H9 (cell line): ENCODE results near the gene RPAP2. TPM values are rescaled to one million over a fixed set of nuclear protein-coding genes. Genes with fewer than 3 reads are reported as not detected.

Experiments used
- DNase-seq: peaks from one replicate; pipeline ENCODE4 v3.0.0-alpha.2; 2017
- H2AFZ ChIP-seq: one replicate; pipeline ENCODE4 v1.6.1; 2013; ENCODE audit warnings: mild to moderate bottlenecking, low read length, control low read depth, moderate library complexity
- H2AK5ac ChIP-seq: 2 replicates; pipeline ENCODE4 v1.6.1; 2013; ENCODE audit warnings: low read length, control low read depth, mixed read lengths; ENCODE audit not compliant: insufficient read length
- H2BK120ac ChIP-seq: one replicate; pipeline ENCODE4 v1.6.1; 2013; ENCODE audit warnings: low read depth, mild to moderate bottlenecking, low read length, control low read depth, inconsistent platforms; ENCODE audit not compliant: poor library complexity, severe bottlenecking
- H2BK12ac ChIP-seq: 2 replicates; pipeline ENCODE4 v1.6.1; 2013; ENCODE audit warnings: low read length, control low read depth, mixed read lengths, low read depth; ENCODE audit not compliant: insufficient read length
- H2BK15ac ChIP-seq: 2 replicates; pipeline ENCODE4 v1.6.1; 2013; ENCODE audit warnings: low read depth, low read length, control low read depth
- H2BK20ac ChIP-seq: one replicate; pipeline ENCODE4 v1.6.1; 2013; ENCODE audit warnings: low read depth, mild to moderate bottlenecking, low read length, control low read depth, inconsistent platforms; ENCODE audit not compliant: poor library complexity, severe bottlenecking
- H2BK5ac ChIP-seq: 2 replicates; pipeline ENCODE4 v1.6.1; 2013; ENCODE audit warnings: low read length, control low read depth, mixed read lengths; ENCODE audit not compliant: insufficient read length
- H3K14ac ChIP-seq: 2 replicates; pipeline ENCODE4 v1.6.1; 2013; ENCODE audit warnings: low read length, control low read depth; ENCODE audit not compliant: insufficient read depth
- H3K18ac ChIP-seq: 2 replicates; pipeline ENCODE4 v1.6.1; 2013; ENCODE audit warnings: low read depth, mild to moderate bottlenecking, mixed read lengths, low read length, control low read depth; ENCODE audit not compliant: insufficient read length
- H3K23ac ChIP-seq: 2 replicates; pipeline ENCODE4 v1.6.1; 2013; ENCODE audit warnings: low read length, control low read depth, mixed read lengths, low read depth; ENCODE audit not compliant: insufficient read length
- H3K23me2 ChIP-seq: 2 replicates; pipeline ENCODE4 v1.6.1; 2013; ENCODE audit warnings: low read depth, mild to moderate bottlenecking, mixed read lengths, low read length, control low read depth; ENCODE audit not compliant: insufficient read length, poor library complexity, severe bottlenecking
- H3K27ac ChIP-seq: 2 replicates; pipeline ENCODE4 v1.5.1; 2013; ENCODE audit warnings: low read length, control low read depth, mixed read lengths, low read depth; ENCODE audit not compliant: insufficient read length
- H3K27me3 ChIP-seq: 2 replicates; pipeline ENCODE4 v1.6.1; 2013; ENCODE audit warnings: low read length, control low read depth, inconsistent platforms; ENCODE audit not compliant: insufficient read depth
- H3K4ac ChIP-seq: 2 replicates; pipeline ENCODE4 v1.6.1; 2013; ENCODE audit warnings: low read depth, mild to moderate bottlenecking, control low read depth, inconsistent platforms, low read length, moderate library complexity
- H3K4me1 ChIP-seq: 2 replicates; pipeline ENCODE4 v1.6.1; 2013; ENCODE audit warnings: low read length, control low read depth, inconsistent platforms; ENCODE audit not compliant: insufficient read depth
- H3K4me2 ChIP-seq: 2 replicates; pipeline ENCODE4 v1.6.1; 2013; ENCODE audit warnings: low read length, control low read depth, mixed read lengths; ENCODE audit not compliant: insufficient read length, insufficient read depth
- H3K56ac ChIP-seq: 2 replicates; pipeline ENCODE4 v1.6.1; 2013; ENCODE audit warnings: low read depth, mild to moderate bottlenecking, mixed read lengths, low read length, control low read depth; ENCODE audit not compliant: insufficient read length
- H3K79me1 ChIP-seq: 2 replicates; pipeline ENCODE4 v1.6.1; 2013; ENCODE audit warnings: low read depth, mild to moderate bottlenecking, moderate library complexity, low read length, control low read depth, inconsistent platforms; ENCODE audit not compliant: insufficient read depth, poor library complexity, severe bottlenecking
- H3K79me2 ChIP-seq: 2 replicates; pipeline ENCODE4 v1.6.1; 2013; ENCODE audit warnings: low read length, control low read depth, inconsistent platforms; ENCODE audit not compliant: insufficient read depth
- H3K9ac ChIP-seq: 2 replicates; pipeline ENCODE4 v1.6.1; 2013; ENCODE audit warnings: low read length, control low read depth, mixed read lengths; ENCODE audit not compliant: insufficient read length; ENCODE audit errors: extremely low read depth
- H3K9me3 ChIP-seq: one replicate; pipeline ENCODE4 v1.6.1; 2013; ENCODE audit warnings: low read depth, low read length, inconsistent platforms; ENCODE audit not compliant: control insufficient read depth
- H3T11ph ChIP-seq: one replicate; pipeline ENCODE4 v1.6.1; 2013; ENCODE audit warnings: mild to moderate bottlenecking, low read length, control low read depth, inconsistent platforms
- H4K20me1 ChIP-seq: one replicate; pipeline ENCODE4 v1.6.1; 2013; ENCODE audit not compliant: control insufficient read depth, insufficient read length, insufficient read depth
- H4K5ac ChIP-seq: 2 replicates; pipeline ENCODE4 v1.6.1; 2013; ENCODE audit warnings: low read depth, mild to moderate bottlenecking, mixed read lengths, low read length, control low read depth; ENCODE audit not compliant: insufficient read length
- H4K8ac ChIP-seq: replicated peaks from 2 replicates; pipeline ENCODE4 v1.6.1; 2013; ENCODE audit warnings: low read length, control low read depth, mixed read lengths, low read depth; ENCODE audit not compliant: insufficient read length
- H4K91ac ChIP-seq: 2 replicates; pipeline ENCODE4 v1.6.1; 2013; ENCODE audit warnings: low read depth, mild to moderate bottlenecking, moderate library complexity, mixed read lengths, low read length, control low read depth; ENCODE audit not compliant: insufficient read length
- H3K27ac Mint-ChIP-seq, 3 experiments: 2 replicates in 2 of 3; 3 replicates in 1 of 3; pipeline ENCODE4 v1.8.0; 2020 to 2021; ENCODE audit warnings: mixed read lengths in 3 of 3, mild to moderate bottlenecking in 1 of 3, moderate library complexity in 1 of 3
- H3K27me3 Mint-ChIP-seq: 2 replicates; pipeline ENCODE4 v1.8.0; 2021; ENCODE audit warnings: low read depth, mild to moderate bottlenecking, moderate library complexity, mixed read lengths
- H3K36me3 Mint-ChIP-seq, 3 experiments: 2 replicates in 2 of 3; 3 replicates in 1 of 3; pipeline ENCODE4 v1.8.0; 2020 to 2021; ENCODE audit warnings: low read depth in 3 of 3, mixed read lengths in 3 of 3; ENCODE audit not compliant: insufficient read depth in 1 of 3
- H3K4me1 Mint-ChIP-seq, 2 experiments: 2 replicates each; pipeline ENCODE4 v1.8.0; 2020; ENCODE audit warnings: mixed read lengths in 2 of 2
- H3K4me3 Mint-ChIP-seq, 2 experiments: 2 replicates in 1 of 2; 3 replicates in 1 of 2; pipeline ENCODE4 v1.8.0; 2020 to 2021; ENCODE audit warnings: mild to moderate bottlenecking in 2 of 2, mixed read lengths in 2 of 2, moderate library complexity in 1 of 2
- H3K9me3 Mint-ChIP-seq, 2 experiments: 2 replicates in 1 of 2; 3 replicates in 1 of 2; pipeline ENCODE4 v1.8.0; 2020; ENCODE audit warnings: mild to moderate bottlenecking in 2 of 2, mixed read lengths in 2 of 2, moderate library complexity in 1 of 2
- WGBS: extraction: QIAGEN DNeasy Blood & Tissue Kit; methylation state at CpG from one replicate; pipeline ENCODE4 v1.1.7; 2013; ENCODE audit warnings: missing lambda C conversion rate, low lambda C conversion rate, mixed read lengths; ENCODE audit not compliant: insufficient read length; ENCODE audit errors: extremely low coverage; 5-methylcytosine and 5-hydroxymethylcytosine counted together
- total RNA-seq: library from RNA; stranded (reverse); gene quantifications from 2 replicates; pipeline ENCODE4 v1.2.1, GENCODE V29; 2021
- TF ChIP-seq, protein P1 (sequence below): fragments of 200-600 bp; sonication (generic); conservative IDR thresholded peaks from 3 replicates; pipeline ENCODE4 v1.8.0; 2021; ENCODE audit warnings: antibody characterized with exemption, mild to moderate bottlenecking

The RPAP2 gene
- total RNA-seq, 1 experiment from 2014 or later = 27.4 TPM

DNA sequence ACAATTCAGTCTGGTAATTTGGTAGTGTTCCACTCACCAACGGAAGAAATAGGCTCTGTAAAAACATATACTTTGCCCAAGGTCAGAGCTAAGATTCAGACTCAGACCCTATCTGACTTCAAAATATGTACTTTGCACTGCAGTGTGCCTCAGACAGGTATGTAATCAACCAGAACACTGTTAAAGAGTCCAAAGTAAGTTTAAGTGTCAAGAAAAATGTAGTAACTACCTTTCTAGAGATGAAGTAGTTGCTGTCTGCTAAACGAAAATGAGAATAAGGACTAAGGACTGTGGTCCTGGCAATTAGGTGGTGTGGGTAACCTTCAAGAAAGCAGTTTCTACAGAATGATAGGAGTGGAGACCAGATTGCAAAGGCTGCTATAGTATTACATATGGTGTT is 61.1 kb downstream of the RPAP2 start:
- H3K56ac ChIP-seq = no peak overlapping the region
- no peak overlapping the region for H2BK20ac ChIP-seq
- no peak overlapping the region for H3K18ac ChIP-seq
- H3K4me2 ChIP-seq = no peak overlapping the region
- H2AFZ ChIP-seq = no peak overlapping the region
- H3T11ph ChIP-seq = no peak overlapping the region
- no peak for DNase-seq
- Mint-ChIP-seq H3K4me3 (no peak overlapping the region), H3K4me1 (no peaks in the 10 kb centered on the region), H3K36me3 (peaks cover 11 to 27% (median 19%) of the 10 kb centered on the region in 3 experiments; a peak in 6 of 7 replicates), H3K27ac (no peak overlapping the region), H3K27me3 (no peaks in the 10 kb centered on the region), H3K9me3 (no peaks in the 10 kb centered on the region)
- H4K8ac ChIP-seq = no peak overlapping the region
- no peaks in the 10 kb centered on the region for H3K79me2 ChIP-seq
- H3K79me1 ChIP-seq = no peaks in the 10 kb centered on the region
- H2BK12ac ChIP-seq = no peak overlapping the region
- no peak overlapping the region for H2AK5ac ChIP-seq
- H3K23ac ChIP-seq = no peak overlapping the region
- H3K23me2 ChIP-seq = no peaks in the 10 kb centered on the region
- H3K27ac ChIP-seq = no peak overlapping the region
- no CpG with 5 or more reads among the region's 2 CpGs for WGBS
- no peak overlapping the region for H2BK5ac ChIP-seq
- H3K9me3 ChIP-seq = no peaks in the 10 kb centered on the region
- no peak overlapping the region for H3K9ac ChIP-seq
- no peak overlapping the region for H2BK120ac ChIP-seq
- TF ChIP-seq, protein P1, sequence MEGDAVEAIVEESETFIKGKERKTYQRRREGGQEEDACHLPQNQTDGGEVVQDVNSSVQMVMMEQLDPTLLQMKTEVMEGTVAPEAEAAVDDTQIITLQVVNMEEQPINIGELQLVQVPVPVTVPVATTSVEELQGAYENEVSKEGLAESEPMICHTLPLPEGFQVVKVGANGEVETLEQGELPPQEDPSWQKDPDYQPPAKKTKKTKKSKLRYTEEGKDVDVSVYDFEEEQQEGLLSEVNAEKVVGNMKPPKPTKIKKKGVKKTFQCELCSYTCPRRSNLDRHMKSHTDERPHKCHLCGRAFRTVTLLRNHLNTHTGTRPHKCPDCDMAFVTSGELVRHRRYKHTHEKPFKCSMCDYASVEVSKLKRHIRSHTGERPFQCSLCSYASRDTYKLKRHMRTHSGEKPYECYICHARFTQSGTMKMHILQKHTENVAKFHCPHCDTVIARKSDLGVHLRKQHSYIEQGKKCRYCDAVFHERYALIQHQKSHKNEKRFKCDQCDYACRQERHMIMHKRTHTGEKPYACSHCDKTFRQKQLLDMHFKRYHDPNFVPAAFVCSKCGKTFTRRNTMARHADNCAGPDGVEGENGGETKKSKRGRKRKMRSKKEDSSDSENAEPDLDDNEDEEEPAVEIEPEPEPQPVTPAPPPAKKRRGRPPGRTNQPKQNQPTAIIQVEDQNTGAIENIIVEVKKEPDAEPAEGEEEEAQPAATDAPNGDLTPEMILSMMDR = no peak
- no peak overlapping the region for H3K4ac ChIP-seq
- no peak overlapping the region for H3K14ac ChIP-seq
- no peak overlapping the region for H4K91ac ChIP-seq
- H2BK15ac ChIP-seq = no peak overlapping the region
- H3K4me1 ChIP-seq = no peaks in the 10 kb centered on the region
- no peaks in the 10 kb centered on the region for H3K27me3 ChIP-seq
- H4K5ac ChIP-seq = no peak overlapping the region
- no peaks in the 10 kb centered on the region for H4K20me1 ChIP-seq
